Measurements from ENCODE around the gene ACTRT2. TPM values are rescaled to one million over a fixed set of nuclear protein-coding genes. Genes with fewer than 3 reads are reported as not detected.

ACTRT2 gene
- total and polyA plus RNA-seq, 2 donors (not counting 1 experiment from before 2014, with no cell fraction given): not detected

DNA sequence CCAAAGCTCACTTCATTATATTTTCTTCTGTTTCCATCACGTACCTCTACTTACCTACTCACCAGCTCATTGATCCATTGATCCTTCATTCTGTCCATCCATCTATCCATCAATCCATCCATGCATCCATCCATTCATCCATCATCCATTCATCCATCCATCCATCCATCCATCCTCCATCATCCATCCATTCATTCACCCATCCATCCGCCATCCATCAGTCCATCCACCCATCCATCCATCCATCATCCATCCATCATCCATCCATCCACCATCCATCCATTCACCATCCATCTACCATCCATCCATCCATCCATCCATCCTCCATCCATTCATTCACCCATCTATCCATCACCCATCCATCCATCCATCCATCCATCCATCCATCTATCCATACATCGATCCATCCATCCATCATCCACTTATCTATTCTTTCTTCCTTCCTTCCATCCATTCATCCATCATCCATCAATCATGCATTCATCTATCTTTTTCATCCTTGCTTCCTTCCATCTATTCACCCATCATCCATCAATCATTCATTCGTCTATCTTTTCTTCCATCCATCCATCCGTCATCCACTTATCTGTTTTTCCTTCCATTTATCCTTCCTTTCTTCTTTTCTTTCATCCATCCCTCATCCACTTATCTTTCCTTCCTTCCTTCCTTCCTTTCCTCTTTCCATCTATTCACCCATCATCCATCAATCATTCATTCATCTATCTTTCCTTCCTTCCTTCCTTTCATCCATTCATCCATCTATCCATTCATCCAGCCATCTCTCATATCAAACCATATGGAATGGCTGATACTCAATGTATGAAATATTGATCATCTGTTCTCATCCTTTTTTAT, 35.3 kb upstream of the ACTRT2 start:
- H3K27ac ChIP-seq (ENCODE audit: low read length in 2 of 2): no peak overlapping the region
- H3K9me3 ChIP-seq (ENCODE audit: control extremely low read depth in 1 of 3, control insufficient read depth in 2 of 3, insufficient read depth in 1 of 3, low read length in 2 of 3): peaks cover 0 to 9% (median 0%) of the 10 kb centered on the region in 3 donors
- no peak for TF ChIP-seq EZH2 (IDR thresholded peaks at IDR 0.05; ENCODE audit: borderline replicate concordance, insufficient read depth, low read depth, low read length, poor library complexity, severe bottlenecking)
- TF ChIP-seq CTCF (IDR thresholded peaks at IDR 0.05): peak; percentile 14
- no peaks in the 10 kb centered on the region for H3K79me2 ChIP-seq (ENCODE audit: control insufficient read depth, insufficient read depth, low read length)
- no peaks in the 10 kb centered on the region for H3K36me3 ChIP-seq (replicated peaks in 1 of 2; ENCODE audit: control extremely low read depth in 1 of 2, control insufficient read depth in 1 of 2, extremely low read depth in 1 of 2, insufficient read depth in 2 of 2, low read length in 1 of 2)
- Mint-ChIP-seq H3K9me3 (ENCODE audit: insufficient read depth) (peaks cover 3% of the 10 kb centered on the region), H3K4me3 (no peak overlapping the region), H3K27ac (no peak overlapping the region), H3K4me1 (no peaks in the 10 kb centered on the region), H3K27me3 (peaks cover 6% of the 10 kb centered on the region)
- no peaks in the 10 kb centered on the region for H4K20me1 ChIP-seq (ENCODE audit: control insufficient read depth, insufficient read depth, low read length, poor library complexity, severe bottlenecking)
- no peak overlapping the region for H2AFZ ChIP-seq (ENCODE audit: insufficient read depth, low read depth, low read length, poor library complexity, severe bottlenecking)
- ATAC-seq (ENCODE audit: low read depth) (no peak), DNase-seq (no peak)
- ChIA-PET CTCF (no interaction called here), POLR2A (no interaction called here)
- intact Hi-C loops (cut with micrococcal nuclease): no loop called here
- no peaks in the 10 kb centered on the region for H3K4me1 ChIP-seq (ENCODE audit: control insufficient read depth in 2 of 2, insufficient read depth in 2 of 2, low read length in 2 of 2)
- no peaks in the 10 kb centered on the region for H3K27me3 ChIP-seq (replicated peaks in 1 of 4; ENCODE audit: control extremely low read depth in 1 of 4, control insufficient read depth in 3 of 4, insufficient read depth in 4 of 4, low read length in 3 of 4)
- 94% methylated on average over 5 of the region's 5 CpGs for WGBS (ENCODE audit: insufficient coverage)
- no peak overlapping the region for H3K9ac ChIP-seq (ENCODE audit: low read length)
- no peak overlapping the region for H3K4me3 ChIP-seq (ENCODE audit: control extremely low read depth in 1 of 5, extremely low read depth in 1 of 5, insufficient read depth in 1 of 5, low read depth in 2 of 5, low read length in 4 of 5)
- H3K4me2 ChIP-seq (replicated peaks; ENCODE audit: low read depth, low read length, poor library complexity, severe bottlenecking): no peak overlapping the region

DNA sequence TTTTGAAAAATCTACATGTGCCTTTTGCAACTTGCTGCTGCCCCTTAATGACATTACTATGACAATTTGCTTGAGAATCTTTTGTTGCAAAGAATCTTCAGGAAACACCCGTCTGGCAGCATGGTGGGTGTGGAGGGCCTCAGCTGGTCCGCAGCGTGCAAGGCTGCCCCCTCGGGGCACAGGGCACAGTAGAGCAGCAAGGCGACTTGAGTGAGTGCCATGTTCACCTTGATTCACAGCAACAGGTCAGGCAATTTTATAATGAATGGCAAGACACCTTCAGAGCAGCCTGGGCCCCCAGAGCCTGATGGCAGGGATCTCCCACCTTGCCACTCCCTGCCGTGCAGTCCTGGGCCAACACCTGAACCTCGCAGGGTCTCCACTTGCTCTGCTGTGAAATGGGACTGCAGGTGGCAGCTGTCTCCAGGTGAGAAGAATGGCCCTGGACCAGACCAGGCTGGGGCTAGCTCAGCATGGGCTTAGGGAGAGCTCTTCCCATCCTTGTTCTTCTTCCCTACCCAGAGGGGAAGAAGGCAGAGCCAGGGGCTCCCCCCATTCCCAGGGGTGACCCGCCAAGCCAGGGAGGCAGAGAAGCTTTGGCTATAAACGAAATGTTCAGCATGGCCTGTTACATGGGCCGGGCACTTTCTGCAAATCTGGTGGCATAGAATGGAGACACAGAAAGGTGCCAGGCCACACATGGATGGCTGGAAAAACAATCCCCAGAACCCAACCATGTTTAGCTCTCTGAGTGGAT, 34.5 kb upstream of the ACTRT2 start:
- Histone ChIP-seq H3K4me3 (ENCODE audit: control extremely low read depth in 1 of 5, extremely low read depth in 1 of 5, insufficient read depth in 1 of 5, low read depth in 2 of 5, low read length in 4 of 5) (no peak overlapping the region), H3K27ac (ENCODE audit: low read length in 2 of 2) (no peak overlapping the region), H3K9me3 (ENCODE audit: control extremely low read depth in 1 of 3, control insufficient read depth in 2 of 3, insufficient read depth in 1 of 3, low read length in 2 of 3) (peaks cover 0 to 9% (median 0%) of the 10 kb centered on the region in 3 donors), H2AFZ (ENCODE audit: insufficient read depth, low read depth, low read length, poor library complexity, severe bottlenecking) (no peak overlapping the region), H3K4me1 (ENCODE audit: control insufficient read depth in 2 of 2, insufficient read depth in 2 of 2, low read length in 2 of 2) (no peaks in the 10 kb centered on the region), H3K9ac (ENCODE audit: low read length) (no peak overlapping the region), H3K79me2 (ENCODE audit: control insufficient read depth, insufficient read depth, low read length) (no peaks in the 10 kb centered on the region), H3K4me2 (replicated peaks; ENCODE audit: low read depth, low read length, poor library complexity, severe bottlenecking) (no peak overlapping the region), H4K20me1 (ENCODE audit: control insufficient read depth, insufficient read depth, low read length, poor library complexity, severe bottlenecking) (no peaks in the 10 kb centered on the region), H3K27me3 (replicated peaks in 1 of 4; ENCODE audit: control extremely low read depth in 1 of 4, control insufficient read depth in 3 of 4, insufficient read depth in 4 of 4, low read length in 3 of 4) (no peaks in the 10 kb centered on the region), H3K36me3 (replicated peaks in 1 of 2; ENCODE audit: control extremely low read depth in 1 of 2, control insufficient read depth in 1 of 2, extremely low read depth in 1 of 2, insufficient read depth in 2 of 2, low read length in 1 of 2) (no peaks in the 10 kb centered on the region)
- Mint-ChIP-seq H3K4me3 (no peak overlapping the region), H3K27me3 (peaks cover 6% of the 10 kb centered on the region), H3K4me1 (no peaks in the 10 kb centered on the region), H3K9me3 (ENCODE audit: insufficient read depth) (peaks cover 3% of the 10 kb centered on the region), H3K27ac (no peak overlapping the region)
- no peak for TF ChIP-seq CTCF (IDR thresholded peaks at IDR 0.05)
- no peak for TF ChIP-seq EZH2 (IDR thresholded peaks at IDR 0.05; ENCODE audit: borderline replicate concordance, insufficient read depth, low read depth, low read length, poor library complexity, severe bottlenecking)
- DNase-seq (no peak), ATAC-seq (ENCODE audit: low read depth) (no peak)
- ChIA-PET POLR2A (no interaction called here), CTCF (no interaction called here)
- intact Hi-C loops (cut with micrococcal nuclease): no loop called here
- 87% methylated on average over 10 of the region's 10 CpGs for WGBS (ENCODE audit: insufficient coverage)
